ENCODE measurements around the gene MYO3B.

Gene MYO3B

DNA sequence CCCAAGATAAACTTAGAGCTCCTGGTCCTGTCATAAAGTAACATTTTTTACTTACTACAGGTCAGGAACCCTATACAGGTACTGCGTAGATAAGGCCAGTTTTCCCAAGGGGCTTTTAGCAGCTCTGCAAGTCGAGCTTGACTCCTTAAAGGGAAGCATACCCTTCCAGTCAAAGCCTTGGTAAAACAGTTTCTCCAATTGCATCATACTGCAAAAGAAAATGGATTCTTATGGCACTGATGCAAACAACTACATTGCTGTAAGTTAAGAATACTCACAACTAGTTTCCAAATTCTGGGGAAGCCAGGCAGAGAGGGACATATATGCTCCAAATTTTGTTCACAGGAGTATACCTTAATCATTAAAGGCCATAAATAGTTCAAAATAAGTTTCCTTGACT, 31.0 kb downstream of the MYO3B start:
- TF ChIP-seq, protein P1, sequence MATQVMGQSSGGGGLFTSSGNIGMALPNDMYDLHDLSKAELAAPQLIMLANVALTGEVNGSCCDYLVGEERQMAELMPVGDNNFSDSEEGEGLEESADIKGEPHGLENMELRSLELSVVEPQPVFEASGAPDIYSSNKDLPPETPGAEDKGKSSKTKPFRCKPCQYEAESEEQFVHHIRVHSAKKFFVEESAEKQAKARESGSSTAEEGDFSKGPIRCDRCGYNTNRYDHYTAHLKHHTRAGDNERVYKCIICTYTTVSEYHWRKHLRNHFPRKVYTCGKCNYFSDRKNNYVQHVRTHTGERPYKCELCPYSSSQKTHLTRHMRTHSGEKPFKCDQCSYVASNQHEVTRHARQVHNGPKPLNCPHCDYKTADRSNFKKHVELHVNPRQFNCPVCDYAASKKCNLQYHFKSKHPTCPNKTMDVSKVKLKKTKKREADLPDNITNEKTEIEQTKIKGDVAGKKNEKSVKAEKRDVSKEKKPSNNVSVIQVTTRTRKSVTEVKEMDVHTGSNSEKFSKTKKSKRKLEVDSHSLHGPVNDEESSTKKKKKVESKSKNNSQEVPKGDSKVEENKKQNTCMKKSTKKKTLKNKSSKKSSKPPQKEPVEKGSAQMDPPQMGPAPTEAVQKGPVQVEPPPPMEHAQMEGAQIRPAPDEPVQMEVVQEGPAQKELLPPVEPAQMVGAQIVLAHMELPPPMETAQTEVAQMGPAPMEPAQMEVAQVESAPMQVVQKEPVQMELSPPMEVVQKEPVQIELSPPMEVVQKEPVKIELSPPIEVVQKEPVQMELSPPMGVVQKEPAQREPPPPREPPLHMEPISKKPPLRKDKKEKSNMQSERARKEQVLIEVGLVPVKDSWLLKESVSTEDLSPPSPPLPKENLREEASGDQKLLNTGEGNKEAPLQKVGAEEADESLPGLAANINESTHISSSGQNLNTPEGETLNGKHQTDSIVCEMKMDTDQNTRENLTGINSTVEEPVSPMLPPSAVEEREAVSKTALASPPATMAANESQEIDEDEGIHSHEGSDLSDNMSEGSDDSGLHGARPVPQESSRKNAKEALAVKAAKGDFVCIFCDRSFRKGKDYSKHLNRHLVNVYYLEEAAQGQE (IDR thresholded peaks at IDR 0.05; ENCODE audit: insufficient read depth in 1 of 2, low read depth in 2 of 2, low read length in 2 of 2): no peak
- no peak for TF ChIP-seq FOXP2 (optimal IDR thresholded peaks at IDR 0.05; ENCODE audit: borderline replicate concordance, extremely low read depth, extremely low read length, insufficient read depth)

DNA sequence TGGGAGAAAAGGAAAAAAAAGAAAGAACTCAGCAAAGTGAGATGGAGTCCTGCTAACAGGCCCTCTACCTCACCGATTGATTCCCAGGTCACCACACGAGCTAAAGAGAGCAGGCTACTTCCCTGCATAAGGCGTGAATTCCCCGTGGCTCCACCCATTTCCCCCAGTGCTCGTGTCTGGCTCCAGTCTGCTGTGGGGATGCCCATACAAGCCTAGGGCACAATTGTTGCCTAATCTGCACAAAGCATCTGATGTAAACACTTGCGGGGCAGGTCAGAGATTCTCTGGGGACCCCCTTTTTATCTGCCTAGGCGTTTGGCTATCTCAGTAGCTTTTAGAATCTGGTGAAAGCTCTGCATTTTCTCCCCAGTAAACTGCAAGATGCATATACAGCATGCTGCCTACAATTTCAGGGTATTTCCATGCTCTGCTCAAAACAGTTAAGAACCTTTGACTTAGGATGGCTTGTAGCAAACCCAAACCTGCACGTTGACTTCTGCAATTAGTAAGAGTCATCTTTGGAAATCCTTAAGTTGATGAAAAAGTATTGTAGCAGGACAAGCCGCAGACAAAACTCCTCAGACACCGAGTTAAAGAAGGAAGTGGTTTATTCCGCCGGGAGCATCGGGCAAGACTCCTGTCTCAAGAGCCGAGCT, 34.8 kb downstream of the MYO3B start:
- TF ChIP-seq, protein P1 (IDR thresholded peaks at IDR 0.05; ENCODE audit: insufficient read depth in 1 of 2, low read depth in 2 of 2, low read length in 2 of 2): no peak
- TF ChIP-seq TAF1 (IDR thresholded peaks at IDR 0.05; ENCODE audit: borderline replicate concordance, insufficient read depth, low read length): no peak
- no peak for TF ChIP-seq SIN3A (IDR thresholded peaks at IDR 0.05; ENCODE audit: borderline replicate concordance, insufficient read depth, low read length)
- TF ChIP-seq POLR2AphosphoS5 (IDR thresholded peaks at IDR 0.05; ENCODE audit: low read depth, low read length): no peak
- no peak for TF ChIP-seq FOXP2 (optimal IDR thresholded peaks at IDR 0.05; ENCODE audit: borderline replicate concordance, extremely low read depth, extremely low read length, insufficient read depth)

DNA sequence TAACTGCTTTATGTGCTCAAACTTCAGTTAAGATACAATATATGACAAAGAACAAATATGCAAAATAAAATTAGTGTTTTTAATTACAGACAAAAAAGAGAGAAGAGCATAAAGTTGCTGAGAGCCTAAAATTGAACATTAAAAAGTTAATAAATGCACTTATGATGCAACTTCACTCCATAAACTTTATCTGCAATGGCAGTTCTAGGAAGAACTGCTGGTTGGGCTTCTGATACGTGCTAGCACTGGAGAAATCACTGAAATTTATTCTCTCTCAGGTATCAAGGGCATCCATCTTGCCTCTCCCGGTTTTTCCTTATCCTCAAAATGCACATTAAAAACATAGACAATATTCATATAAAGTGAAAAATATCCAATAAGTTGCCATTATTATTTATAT, 35.7 kb downstream of the MYO3B start:
- TF ChIP-seq, protein P1 (IDR thresholded peaks at IDR 0.05; ENCODE audit: insufficient read depth in 1 of 2, low read depth in 2 of 2, low read length in 2 of 2): no peak
- TF ChIP-seq TAF1 (IDR thresholded peaks at IDR 0.05; ENCODE audit: borderline replicate concordance, insufficient read depth, low read length) (no peak), FOXP2 (optimal IDR thresholded peaks at IDR 0.05; ENCODE audit: borderline replicate concordance, extremely low read depth, extremely low read length, insufficient read depth) (no peak), SIN3A (IDR thresholded peaks at IDR 0.05; ENCODE audit: borderline replicate concordance, insufficient read depth, low read length) (no peak), POLR2AphosphoS5 (IDR thresholded peaks at IDR 0.05; ENCODE audit: low read depth, low read length) (no peak)

DNA sequence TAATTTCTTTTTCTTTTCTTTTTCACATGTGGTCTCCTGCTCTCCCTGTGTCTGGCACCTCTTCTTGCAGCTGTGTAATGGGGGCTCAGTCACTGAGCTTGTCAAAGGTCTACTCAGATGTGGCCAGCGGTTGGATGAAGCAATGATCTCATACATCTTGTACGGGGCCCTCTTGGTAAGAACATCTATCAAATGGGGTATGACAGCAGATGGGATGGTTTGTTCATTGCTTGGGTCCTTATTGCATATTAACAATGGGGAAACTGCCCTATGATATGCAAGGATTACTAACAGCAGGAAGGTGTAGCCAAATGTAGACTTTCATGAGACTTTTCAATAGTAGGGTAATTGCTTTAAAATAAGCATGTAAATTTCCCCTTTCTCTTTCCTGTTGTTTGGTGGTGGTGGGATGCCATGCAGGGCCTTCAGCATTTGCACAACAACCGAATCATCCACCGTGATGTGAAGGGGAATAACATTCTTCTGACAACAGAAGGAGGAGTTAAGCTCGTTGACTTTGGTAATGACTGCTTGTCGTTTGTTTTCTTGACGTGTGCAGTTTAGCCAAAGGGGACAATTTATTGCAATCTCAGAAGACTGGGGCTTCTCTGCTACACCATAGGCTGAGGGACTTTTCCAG, 36.5 kb downstream of the MYO3B start:
- no peak for TF ChIP-seq TAF1 (IDR thresholded peaks at IDR 0.05; ENCODE audit: borderline replicate concordance, insufficient read depth, low read length)
- TF ChIP-seq, protein P1 (IDR thresholded peaks at IDR 0.05; ENCODE audit: insufficient read depth in 1 of 2, low read depth in 2 of 2, low read length in 2 of 2): no peak
- no peak for TF ChIP-seq FOXP2 (optimal IDR thresholded peaks at IDR 0.05; ENCODE audit: borderline replicate concordance, extremely low read depth, extremely low read length, insufficient read depth)

DNA sequence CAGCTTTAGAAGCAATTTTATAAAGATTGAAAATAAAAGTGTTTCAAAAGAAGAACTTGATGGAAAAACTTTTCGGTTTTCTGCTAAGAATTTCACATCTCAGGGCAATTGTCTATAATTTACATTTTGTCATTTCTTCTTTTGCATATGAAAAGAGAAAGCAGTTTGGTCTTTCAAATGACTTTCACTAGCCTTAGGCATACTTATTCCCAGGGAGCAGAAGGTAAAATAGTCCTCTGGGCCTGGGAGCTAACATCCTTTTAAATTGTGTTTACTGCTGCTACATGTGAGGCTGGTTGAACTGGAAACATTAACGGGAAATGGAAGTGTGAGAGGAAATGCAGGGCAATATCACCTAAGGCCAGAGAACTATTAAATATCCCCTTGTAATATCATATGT, 37.1 kb downstream of the MYO3B start:
- no peak for TF ChIP-seq FOXP2 (optimal IDR thresholded peaks at IDR 0.05; ENCODE audit: borderline replicate concordance, extremely low read depth, extremely low read length, insufficient read depth)
- TF ChIP-seq, protein P1 (IDR thresholded peaks at IDR 0.05; ENCODE audit: insufficient read depth in 1 of 2, low read depth in 2 of 2, low read length in 2 of 2): no peak
- no peak for TF ChIP-seq POLR2AphosphoS5 (IDR thresholded peaks at IDR 0.05; ENCODE audit: low read depth, low read length)
- no peak for TF ChIP-seq TAF1 (IDR thresholded peaks at IDR 0.05; ENCODE audit: borderline replicate concordance, insufficient read depth, low read length)
- TF ChIP-seq SIN3A (IDR thresholded peaks at IDR 0.05; ENCODE audit: borderline replicate concordance, insufficient read depth, low read length): no peak
